Inflammatory macrophage (primary cell): Measurements from ENCODE around the gene LDLRAD4.

Experiments used
- DNase-seq, 2 donors: peaks; one replicate each; pipeline ENCODE4 v3.0.0-alpha.2; 2020 to 2022

Gene LDLRAD4

DNA sequence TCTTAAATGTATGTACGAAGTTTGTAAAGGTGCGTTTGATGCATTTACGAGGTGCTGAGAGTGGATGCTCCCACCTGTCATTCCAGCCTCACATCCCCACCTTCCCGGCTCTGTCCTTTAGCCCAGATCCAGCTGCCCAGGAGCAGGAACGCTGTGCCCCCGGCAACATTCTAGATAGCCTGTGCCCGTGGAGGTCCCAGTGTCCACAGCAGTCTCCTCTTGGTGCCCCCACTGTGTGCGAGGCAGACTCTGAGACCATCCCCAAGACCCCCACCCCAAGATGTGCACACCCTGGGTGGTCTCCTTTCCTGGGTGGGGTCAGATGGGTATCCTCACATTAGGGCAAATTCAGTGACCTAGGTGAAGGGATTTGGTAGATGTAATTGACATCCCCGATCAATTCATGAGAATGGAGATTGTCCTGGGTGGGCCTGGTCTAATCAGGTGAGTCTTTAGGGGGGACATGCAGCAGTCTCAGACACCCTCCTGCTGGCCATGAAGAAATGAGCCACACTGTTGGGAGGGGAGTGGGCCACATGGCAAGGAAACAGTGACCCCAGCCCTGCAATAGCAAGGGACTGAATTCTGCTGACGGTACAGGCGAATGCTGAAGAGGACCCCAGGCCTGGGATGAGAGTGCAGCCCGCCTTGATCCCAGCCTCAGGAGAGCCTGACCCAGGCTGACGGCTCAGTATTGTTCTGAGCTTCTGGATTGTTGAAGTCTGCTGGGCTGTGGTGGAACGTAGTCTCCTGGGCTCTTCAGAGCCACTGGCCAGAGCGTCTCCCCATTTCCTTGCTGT lies 304.5 kb downstream of the LDLRAD4 start:
- no peak for DNase-seq

GRCh38 chr18:13524054-13524453 lies 305.5 kb downstream of the LDLRAD4 start:
- no peak for DNase-seq

GRCh38 chr18:13524811-13525210 lies 306.3 kb downstream of the LDLRAD4 start:
- DNase-seq: no peak

GRCh38 chr18:13525381-13526029 lies 306.9 kb downstream of the LDLRAD4 start:
- DNase-seq: no peak

GRCh38 chr18:13526519-13526918 lies 308.0 kb downstream of the LDLRAD4 start:
- DNase-seq: no peak

GRCh38 chr18:13527256-13527655 lies 308.7 kb downstream of the LDLRAD4 start:
- DNase-seq: no peak

DNA sequence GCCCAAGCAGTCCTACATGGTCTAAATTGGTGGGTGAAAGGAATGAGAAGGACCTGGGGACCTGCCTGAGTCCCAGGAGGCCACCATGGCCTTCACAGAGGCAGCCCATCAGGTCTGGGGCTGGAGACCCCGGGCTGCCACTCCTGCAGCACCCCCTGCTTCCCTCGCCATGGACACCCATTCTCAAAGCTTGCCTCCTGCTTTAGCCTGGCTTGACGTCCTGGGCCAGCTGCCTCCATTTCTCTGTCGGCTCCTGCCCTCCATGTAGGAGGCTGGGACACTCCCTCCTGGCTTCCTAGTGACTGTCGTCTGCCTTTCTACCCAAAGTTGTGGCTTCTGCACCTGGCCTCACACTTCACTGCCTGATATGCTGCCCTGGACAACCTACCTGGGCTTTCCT lies 309.2 kb downstream of the LDLRAD4 start:
- no peak for DNase-seq

- DNase-seq: no peak
These were observed 310.3 kb downstream of the LDLRAD4 start for GRCh38 chr18:13528739-13529392.

DNA sequence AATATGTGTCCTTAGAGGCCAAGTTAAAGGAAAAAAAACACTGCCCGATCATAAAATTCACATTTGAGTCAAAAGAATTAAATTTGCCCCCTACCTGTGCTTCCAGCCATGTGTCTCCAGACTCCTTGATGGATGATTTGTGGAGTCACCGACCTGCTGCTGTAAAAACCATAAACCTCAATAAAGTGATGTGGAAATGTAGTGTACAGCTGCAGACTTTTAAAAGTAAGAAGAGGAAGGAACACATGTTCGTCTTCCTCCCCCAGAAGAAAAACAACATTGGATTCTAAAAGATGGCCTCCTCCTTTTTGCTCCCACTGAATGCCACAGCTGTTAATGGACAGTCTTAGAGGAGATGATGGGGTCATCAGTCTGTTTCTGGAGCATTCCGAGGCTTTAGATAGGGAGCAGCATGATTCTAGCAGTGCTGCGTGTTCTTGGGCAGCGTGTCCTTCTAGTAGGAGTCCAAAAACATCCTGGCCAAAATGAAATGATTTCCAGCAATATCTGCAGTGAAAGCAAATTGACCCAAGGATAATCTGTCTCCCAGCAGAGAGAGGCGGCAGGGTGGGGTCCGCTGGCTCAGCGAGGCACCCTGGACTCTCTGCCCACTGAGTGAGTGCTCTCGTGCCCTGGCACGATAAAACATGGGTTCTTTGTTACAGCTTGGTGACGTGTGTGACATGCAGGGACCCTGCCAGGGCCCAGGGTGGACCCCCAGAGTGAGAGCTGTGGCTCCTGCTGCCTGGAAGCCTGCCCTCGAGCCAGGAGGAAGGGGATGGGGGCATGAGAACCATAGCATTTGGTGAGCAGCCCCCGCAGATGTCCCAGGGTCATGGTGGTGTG lies 311.7 kb downstream of the LDLRAD4 start:
- no peak for DNase-seq

- peak; percentile 31 to 65 for DNase-seq
These were observed 312.4 kb downstream of the LDLRAD4 start for GRCh38 chr18:13530879-13531387.

DNA sequence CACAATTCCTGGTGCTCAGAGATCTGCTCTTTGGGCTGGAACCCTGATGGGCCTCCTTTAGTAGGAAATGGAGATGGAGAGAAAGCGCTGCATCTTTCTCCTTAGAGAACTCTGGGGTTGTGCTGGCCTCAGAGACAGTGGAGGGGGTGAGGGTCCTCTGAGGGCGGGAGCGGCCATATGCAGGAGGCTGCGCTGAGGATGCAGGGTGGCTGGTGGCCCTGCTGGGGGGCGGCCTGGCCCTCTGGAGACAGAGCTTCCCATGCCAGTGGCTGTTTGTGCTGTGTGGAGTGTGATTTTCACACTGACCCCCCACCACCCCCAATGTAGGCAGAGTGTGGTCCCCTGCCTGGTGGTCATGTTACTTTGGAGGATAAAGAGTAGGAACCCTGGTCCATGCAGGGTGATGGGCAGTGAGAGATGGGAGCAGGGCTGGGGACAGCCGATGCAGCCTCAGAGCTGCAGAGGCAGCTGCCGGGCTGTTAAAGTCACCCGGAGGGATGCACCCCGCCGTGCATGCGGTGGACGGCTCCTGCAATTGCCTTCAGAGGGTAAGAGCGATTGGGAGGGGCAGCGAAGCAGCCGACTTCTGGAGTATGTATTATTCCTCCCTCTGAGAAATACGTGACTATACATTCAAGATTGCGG lies 313.2 kb downstream of the LDLRAD4 start:
- DNase-seq: no peak

GRCh38 chr18:13532406-13533075 lies 314.0 kb downstream of the LDLRAD4 start:
- DNase-seq: no peak

GRCh38 chr18:13534631-13535030 lies 316.1 kb downstream of the LDLRAD4 start:
- DNase-seq: no peak

- peak in 1 of 2 donors; percentile 20 for DNase-seq
These were observed 318.0 kb downstream of the LDLRAD4 start for GRCh38 chr18:13536578-13536977.

DNA sequence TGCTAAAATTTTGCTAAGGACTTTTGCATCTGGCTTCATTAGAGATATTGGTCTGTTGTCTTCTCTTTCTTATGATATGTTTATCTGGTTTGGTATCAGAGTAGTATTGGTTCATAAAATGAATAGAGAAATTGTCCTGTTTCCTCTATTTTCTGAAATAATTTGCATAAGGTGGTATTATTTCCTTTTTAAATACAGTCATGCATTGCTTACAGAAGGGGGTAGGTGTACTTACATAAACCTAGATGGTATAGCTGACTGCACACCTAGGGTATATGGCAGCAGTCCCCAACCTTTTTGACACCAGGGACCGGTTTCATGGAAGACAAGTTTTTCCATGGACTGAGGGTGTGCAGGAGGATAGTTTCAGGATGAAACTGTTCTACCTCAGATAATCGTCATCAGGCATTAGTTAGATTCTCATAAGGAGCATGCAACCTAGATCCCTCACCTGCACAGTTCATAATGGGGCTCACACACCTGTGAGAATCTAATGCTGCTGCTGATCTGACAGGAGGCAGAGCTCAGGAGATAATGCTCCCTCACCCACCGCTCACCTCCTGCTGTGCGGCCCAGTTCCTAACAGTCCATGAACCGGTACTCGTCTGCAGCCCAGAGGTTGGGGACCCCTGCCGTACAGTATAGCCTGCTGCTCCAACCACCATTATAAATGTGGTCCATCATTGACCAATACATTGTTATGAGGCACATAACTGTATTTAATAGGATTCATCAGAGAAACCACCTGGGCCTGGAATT lies 318.6 kb downstream of the LDLRAD4 start:
- DNase-seq: no peak

GRCh38 chr18:13538630-13539029 lies 320.1 kb downstream of the LDLRAD4 start:
- DNase-seq: no peak

- DNase-seq: peak; percentile 27 to 39
These were observed 320.5 kb downstream of the LDLRAD4 start for GRCh38 chr18:13539050-13539449.

DNA sequence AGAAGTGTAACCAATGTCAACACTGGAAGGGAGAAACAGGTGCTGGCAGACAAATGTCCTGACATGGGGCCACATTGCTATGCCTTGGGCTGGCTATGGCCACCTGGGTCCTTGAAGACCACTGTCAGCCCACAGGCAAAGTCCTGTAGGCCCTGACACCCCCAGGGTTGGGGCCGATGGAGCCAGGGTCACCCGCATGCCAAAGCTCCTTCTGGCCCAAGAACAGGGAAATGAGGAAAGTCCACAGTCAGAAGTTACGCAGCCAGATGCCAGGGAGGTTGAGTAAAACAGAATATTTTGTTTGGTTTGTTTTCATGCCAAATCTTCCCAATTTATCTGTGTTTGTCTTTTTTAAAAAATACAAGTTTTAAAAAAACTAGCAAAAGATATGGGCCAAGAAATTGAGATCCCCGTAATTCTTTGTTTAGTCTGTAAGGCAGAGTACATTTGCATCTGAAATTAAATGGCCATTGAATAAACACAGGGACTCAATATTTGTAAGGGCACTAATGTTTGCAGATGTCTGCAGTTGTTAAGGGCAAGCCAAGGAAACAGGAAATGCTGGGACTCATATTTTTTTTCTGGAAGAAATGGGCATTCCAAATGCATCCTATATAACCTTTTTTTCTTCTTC lies 321.4 kb downstream of the LDLRAD4 start:
- no peak for DNase-seq

- no peak for DNase-seq
These were observed 322.1 kb downstream of the LDLRAD4 start for GRCh38 chr18:13540477-13541182.
